WTC11 (cell line): Measurements from ENCODE around the gene PHOX2B. TPM values are rescaled to one million over a fixed set of nuclear protein-coding genes. Genes with fewer than 3 reads are reported as not detected.

Experiments
- ATAC-seq: fragments of 200-7000 bp; cut with Tn5 transposase; 2 replicates; pipeline ENCODE4 v1.10.0; 2021; ENCODE audit warnings: mild to moderate bottlenecking, moderate library complexity
- CTCF ChIA-PET: fragments of 300-600 bp; sonication (Branson Sonifier 250); formaldehyde crosslinking; loops from one replicate; lab custom pipeline; 2021; ENCODE audit warnings: antibody characterized with exemption; lab: Charles Lee
- POLR2A ChIA-PET: fragments of 350-600 bp; sonication (Branson Sonifier 250); formaldehyde crosslinking; loops from one replicate; lab custom pipeline; 2021; ENCODE audit warnings: antibody characterized with exemption; lab: Charles Lee
- DNase-seq: peaks from one replicate; pipeline ENCODE4 v3.0.0; 2021; ENCODE audit warnings: low spot score
- H3K27ac Mint-ChIP-seq: 2 replicates; pipeline ENCODE4 v1.8.0; 2021; ENCODE audit warnings: mixed read lengths
- H3K27me3 Mint-ChIP-seq: 2 replicates; pipeline ENCODE4 v1.8.0; 2021; ENCODE audit warnings: low read depth, mild to moderate bottlenecking, moderate library complexity, mixed read lengths
- H3K36me3 Mint-ChIP-seq: 2 replicates; pipeline ENCODE4 v1.8.0; 2021; ENCODE audit warnings: mixed read lengths
- H3K4me1 Mint-ChIP-seq: 2 replicates; pipeline ENCODE4 v1.8.0; 2022; ENCODE audit warnings: mixed read lengths
- H3K4me3 Mint-ChIP-seq: 2 replicates; pipeline ENCODE4 v1.8.0; 2021; ENCODE audit warnings: mild to moderate bottlenecking, moderate library complexity, mixed read lengths
- H3K9me3 Mint-ChIP-seq: 2 replicates; pipeline ENCODE4 v1.8.0; 2021; ENCODE audit warnings: mixed read lengths
- CBFB ChIP-seq: sonication (generic); formaldehyde crosslinking; IDR thresholded peaks from 2 replicates; pipeline ENCODE4 v1.8.1; 2022; ENCODE audit warnings: mild to moderate bottlenecking, low read depth, missing genetic modification reagents
- E2F1 ChIP-seq: sonication (generic); formaldehyde crosslinking; IDR thresholded peaks from 2 replicates; pipeline ENCODE4 v1.8.0; 2022; ENCODE audit warnings: mild to moderate bottlenecking, missing genetic modification reagents
- EMX1 ChIP-seq: fragments of 250-450 bp; sonication (Bioruptor Pico); IDR thresholded peaks from 2 replicates; pipeline ENCODE4 v1.8.0; 2021; ENCODE audit warnings: mild to moderate bottlenecking
- FOXP1 ChIP-seq: sonication (generic); formaldehyde crosslinking; IDR thresholded peaks from 2 replicates; pipeline ENCODE4 v1.8.0; 2022; ENCODE audit warnings: missing genetic modification reagents, mild to moderate bottlenecking, moderate library complexity, borderline replicate concordance
- IRF1 ChIP-seq: sonication (generic); formaldehyde crosslinking; IDR thresholded peaks from 2 replicates; pipeline ENCODE4 v1.8.0; 2023; ENCODE audit warnings: missing genetic modification reagents
- IRF2 ChIP-seq: sonication (generic); formaldehyde crosslinking; IDR thresholded peaks from 2 replicates; pipeline ENCODE4 v1.8.0; 2022; ENCODE audit warnings: low read depth, missing genetic modification reagents, borderline replicate concordance
- NR1H2 ChIP-seq: sonication (generic); formaldehyde crosslinking; IDR thresholded peaks from 2 replicates; pipeline ENCODE4 v1.9.0; 2021; ENCODE audit warnings: mild to moderate bottlenecking, moderate library complexity, missing genetic modification reagents
- PRDM15 ChIP-seq: sonication (generic); formaldehyde crosslinking; IDR thresholded peaks from 2 replicates; pipeline ENCODE4 v1.8.0; 2022; ENCODE audit warnings: missing genetic modification reagents
- TEAD1 ChIP-seq: sonication (generic); formaldehyde crosslinking; IDR thresholded peaks from 2 replicates; pipeline ENCODE4 v1.8.0; 2022; ENCODE audit warnings: mild to moderate bottlenecking, missing genetic modification reagents
- ZBTB43 ChIP-seq: sonication (generic); formaldehyde crosslinking; IDR thresholded peaks from 2 replicates; pipeline ENCODE4 v1.8.1; 2023; ENCODE audit warnings: mild to moderate bottlenecking, missing genetic modification reagents
- ZNF138 ChIP-seq: sonication (generic); formaldehyde crosslinking; conservative IDR thresholded peaks from 2 replicates; pipeline ENCODE4 v1.8.1; 2022; ENCODE audit warnings: mild to moderate bottlenecking, moderate library complexity, missing genetic modification reagents
- ZNF232 ChIP-seq: sonication (generic); formaldehyde crosslinking; IDR thresholded peaks from 2 replicates; pipeline ENCODE4 v1.8.0; 2022; ENCODE audit warnings: mild to moderate bottlenecking, missing genetic modification reagents
- ZNF317 ChIP-seq: sonication (generic); formaldehyde crosslinking; IDR thresholded peaks from 2 replicates; pipeline ENCODE4 v1.8.1; 2023; ENCODE audit warnings: low read depth, mild to moderate bottlenecking, moderate library complexity, missing genetic modification reagents, borderline replicate concordance
- ZNF671 ChIP-seq: fragments of 250-450 bp; sonication (Bioruptor Pico); IDR thresholded peaks from 2 replicates; pipeline ENCODE4 v1.8.0; 2021; ENCODE audit warnings: mild to moderate bottlenecking
- total RNA-seq: library from RNA; stranded (reverse); gene quantifications from 3 replicates; pipeline ENCODE4 v1.2.3, GENCODE V29; 2021
- TF ChIP-seq, protein P1 (sequence below): sonication (generic); formaldehyde crosslinking; IDR thresholded peaks from 2 replicates; pipeline ENCODE4 v1.8.1; 2023; ENCODE audit warnings: mild to moderate bottlenecking, missing genetic modification reagents, moderate library complexity
- TF ChIP-seq, protein P2 (sequence below): fragments of 250-450 bp; sonication (Bioruptor Pico); IDR thresholded peaks from 2 replicates; pipeline ENCODE4 v2.1.2; 2022; ENCODE audit warnings: mild to moderate bottlenecking, moderate library complexity
- TF ChIP-seq, protein P3 (sequence below): sonication (generic); formaldehyde crosslinking; IDR thresholded peaks from 2 replicates; pipeline ENCODE4 v1.8.1; 2023; ENCODE audit warnings: mild to moderate bottlenecking, missing genetic modification reagents, moderate library complexity
- TF ChIP-seq, protein P4 (sequence below): fragments of 250-450 bp; sonication (Bioruptor Pico); IDR thresholded peaks from 2 replicates; pipeline ENCODE4 v1.9.0; 2021; ENCODE audit warnings: moderate library complexity, mild to moderate bottlenecking, inconsistent platforms, borderline replicate concordance
- TF ChIP-seq, protein P5 (sequence below): sonication (generic); formaldehyde crosslinking; IDR thresholded peaks from 2 replicates; pipeline ENCODE4 v1.8.1; 2023; ENCODE audit warnings: mild to moderate bottlenecking, moderate library complexity, missing genetic modification reagents
- TF ChIP-seq, protein P6 (sequence below): sonication (generic); formaldehyde crosslinking; IDR thresholded peaks from 2 replicates; pipeline ENCODE4 v1.8.1; 2022; ENCODE audit warnings: low read depth, mild to moderate bottlenecking, moderate library complexity, missing genetic modification reagents, borderline replicate concordance

The PHOX2B gene
- total RNA-seq, 1 experiment from 2014 or later = not detected

DNA sequence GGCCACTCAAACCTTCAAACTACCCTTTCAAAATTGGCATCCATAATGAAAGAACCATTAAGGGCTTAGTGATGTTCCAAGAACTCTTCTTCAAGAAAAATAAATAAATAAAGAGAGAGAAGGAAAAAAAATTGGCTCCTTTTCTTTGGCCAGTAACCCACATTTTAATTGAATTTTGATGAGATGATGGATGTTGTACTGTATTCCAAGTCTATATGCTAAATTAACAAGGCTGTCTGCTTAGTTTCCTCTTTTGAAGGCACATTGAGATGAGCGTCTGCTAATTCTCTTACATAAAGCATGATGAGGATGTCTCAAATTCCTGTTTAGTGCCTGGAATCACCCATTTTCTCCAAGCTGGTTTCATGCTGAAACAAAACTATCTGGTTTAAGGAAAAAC is 33.4 kb downstream of the PHOX2B start:
- ChIA-PET POLR2A (no interaction called here), CTCF (no interaction called here)
- DNase-seq (no peak), ATAC-seq (no peak)
- no peaks in the 10 kb centered on the region for H3K36me3 Mint-ChIP-seq
- no peaks in the 10 kb centered on the region for H3K4me1 Mint-ChIP-seq
- no peak for TF ChIP-seq ZBTB43 (CRISPR knock-in tag)
- TF ChIP-seq NR1H2 = no peak
- no peak for TF ChIP-seq FOXP1 (CRISPR knock-in tag)
- TF ChIP-seq, protein P1, sequence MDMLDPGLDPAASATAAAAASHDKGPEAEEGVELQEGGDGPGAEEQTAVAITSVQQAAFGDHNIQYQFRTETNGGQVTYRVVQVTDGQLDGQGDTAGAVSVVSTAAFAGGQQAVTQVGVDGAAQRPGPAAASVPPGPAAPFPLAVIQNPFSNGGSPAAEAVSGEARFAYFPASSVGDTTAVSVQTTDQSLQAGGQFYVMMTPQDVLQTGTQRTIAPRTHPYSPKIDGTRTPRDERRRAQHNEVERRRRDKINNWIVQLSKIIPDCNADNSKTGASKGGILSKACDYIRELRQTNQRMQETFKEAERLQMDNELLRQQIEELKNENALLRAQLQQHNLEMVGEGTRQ (CRISPR knock-in tag) = no peak
- no peak for TF ChIP-seq ZNF671 (CRISPR knock-in tag)
- no peak for TF ChIP-seq TEAD1 (CRISPR knock-in tag)
- TF ChIP-seq CBFB (CRISPR knock-in tag) = no peak
- TF ChIP-seq EMX1 (CRISPR knock-in tag) = no peak
- TF ChIP-seq ZNF138 (CRISPR knock-in tag) = no peak
- TF ChIP-seq, protein P2, sequence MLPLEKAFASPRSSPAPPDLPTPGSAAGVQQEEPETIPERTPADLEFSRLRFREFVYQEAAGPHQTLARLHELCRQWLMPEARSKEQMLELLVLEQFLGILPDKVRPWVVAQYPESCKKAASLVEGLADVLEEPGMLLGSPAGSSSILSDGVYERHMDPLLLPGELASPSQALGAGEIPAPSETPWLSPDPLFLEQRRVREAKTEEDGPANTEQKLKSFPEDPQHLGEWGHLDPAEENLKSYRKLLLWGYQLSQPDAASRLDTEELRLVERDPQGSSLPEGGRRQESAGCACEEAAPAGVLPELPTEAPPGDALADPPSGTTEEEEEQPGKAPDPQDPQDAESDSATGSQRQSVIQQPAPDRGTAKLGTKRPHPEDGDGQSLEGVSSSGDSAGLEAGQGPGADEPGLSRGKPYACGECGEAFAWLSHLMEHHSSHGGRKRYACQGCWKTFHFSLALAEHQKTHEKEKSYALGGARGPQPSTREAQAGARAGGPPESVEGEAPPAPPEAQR = no peak
- no peak for TF ChIP-seq E2F1 (CRISPR knock-in tag)
- TF ChIP-seq IRF2 (CRISPR knock-in tag) = no peak
- TF ChIP-seq IRF1 (CRISPR knock-in tag) = no peak
- no peak for TF ChIP-seq ZNF317 (CRISPR knock-in tag)
- TF ChIP-seq, protein P3, sequence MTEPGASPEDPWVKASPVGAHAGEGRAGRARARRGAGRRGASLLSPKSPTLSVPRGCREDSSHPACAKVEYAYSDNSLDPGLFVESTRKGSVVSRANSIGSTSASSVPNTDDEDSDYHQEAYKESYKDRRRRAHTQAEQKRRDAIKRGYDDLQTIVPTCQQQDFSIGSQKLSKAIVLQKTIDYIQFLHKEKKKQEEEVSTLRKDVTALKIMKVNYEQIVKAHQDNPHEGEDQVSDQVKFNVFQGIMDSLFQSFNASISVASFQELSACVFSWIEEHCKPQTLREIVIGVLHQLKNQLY (CRISPR knock-in tag) = no peak
- TF ChIP-seq ZNF232 (CRISPR knock-in tag) = no peak
- no peak for TF ChIP-seq PRDM15 (CRISPR knock-in tag)
- TF ChIP-seq, protein P4, sequence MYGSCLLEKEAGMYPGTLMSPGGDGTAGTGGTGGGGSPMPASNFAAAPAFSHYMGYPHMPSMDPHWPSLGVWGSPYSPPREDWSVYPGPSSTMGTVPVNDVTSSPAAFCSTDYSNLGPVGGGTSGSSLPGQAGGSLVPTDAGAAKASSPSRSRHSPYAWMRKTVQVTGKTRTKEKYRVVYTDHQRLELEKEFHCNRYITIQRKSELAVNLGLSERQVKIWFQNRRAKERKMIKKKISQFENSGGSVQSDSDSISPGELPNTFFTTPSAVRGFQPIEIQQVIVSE = no peak
- TF ChIP-seq, protein P5, sequence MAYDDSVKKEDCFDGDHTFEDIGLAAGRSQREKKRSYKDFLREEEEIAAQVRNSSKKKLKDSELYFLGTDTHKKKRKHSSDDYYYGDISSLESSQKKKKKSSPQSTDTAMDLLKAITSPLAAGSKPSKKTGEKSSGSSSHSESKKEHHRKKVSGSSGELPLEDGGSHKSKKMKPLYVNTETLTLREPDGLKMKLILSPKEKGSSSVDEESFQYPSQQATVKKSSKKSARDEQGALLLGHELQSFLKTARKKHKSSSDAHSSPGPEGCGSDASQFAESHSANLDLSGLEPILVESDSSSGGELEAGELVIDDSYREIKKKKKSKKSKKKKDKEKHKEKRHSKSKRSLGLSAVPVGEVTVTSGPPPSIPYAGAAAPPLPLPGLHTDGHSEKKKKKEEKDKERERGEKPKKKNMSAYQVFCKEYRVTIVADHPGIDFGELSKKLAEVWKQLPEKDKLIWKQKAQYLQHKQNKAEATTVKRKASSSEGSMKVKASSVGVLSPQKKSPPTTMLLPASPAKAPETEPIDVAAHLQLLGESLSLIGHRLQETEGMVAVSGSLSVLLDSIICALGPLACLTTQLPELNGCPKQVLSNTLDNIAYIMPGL (CRISPR knock-in tag) = no peak
- TF ChIP-seq, protein P6, sequence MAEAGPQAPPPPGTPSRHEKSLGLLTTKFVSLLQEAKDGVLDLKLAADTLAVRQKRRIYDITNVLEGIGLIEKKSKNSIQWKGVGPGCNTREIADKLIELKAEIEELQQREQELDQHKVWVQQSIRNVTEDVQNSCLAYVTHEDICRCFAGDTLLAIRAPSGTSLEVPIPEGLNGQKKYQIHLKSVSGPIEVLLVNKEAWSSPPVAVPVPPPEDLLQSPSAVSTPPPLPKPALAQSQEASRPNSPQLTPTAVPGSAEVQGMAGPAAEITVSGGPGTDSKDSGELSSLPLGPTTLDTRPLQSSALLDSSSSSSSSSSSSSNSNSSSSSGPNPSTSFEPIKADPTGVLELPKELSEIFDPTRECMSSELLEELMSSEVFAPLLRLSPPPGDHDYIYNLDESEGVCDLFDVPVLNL (CRISPR knock-in tag) = no peak
- no peak overlapping the region for H3K4me3 Mint-ChIP-seq
- peaks cover 8% of the 10 kb centered on the region for H3K9me3 Mint-ChIP-seq
- no peak overlapping the region for H3K27ac Mint-ChIP-seq
- peaks cover 23% of the 10 kb centered on the region for H3K27me3 Mint-ChIP-seq
